ENCODE data around the gene CHPT1. TPM values are rescaled to one million over a fixed set of nuclear protein-coding genes. Genes with fewer than 3 reads are reported as not detected.
A peak's percentile ranks its signal among the peaks of the same experiment; 100 is the strongest.

Gene CHPT1
- total and polyA plus RNA-seq, 2 of the 13 experiments (the other 11 are each of a cell fraction or from before 2014, with no cell fraction given), result 117 to 178 TPM

DNA sequence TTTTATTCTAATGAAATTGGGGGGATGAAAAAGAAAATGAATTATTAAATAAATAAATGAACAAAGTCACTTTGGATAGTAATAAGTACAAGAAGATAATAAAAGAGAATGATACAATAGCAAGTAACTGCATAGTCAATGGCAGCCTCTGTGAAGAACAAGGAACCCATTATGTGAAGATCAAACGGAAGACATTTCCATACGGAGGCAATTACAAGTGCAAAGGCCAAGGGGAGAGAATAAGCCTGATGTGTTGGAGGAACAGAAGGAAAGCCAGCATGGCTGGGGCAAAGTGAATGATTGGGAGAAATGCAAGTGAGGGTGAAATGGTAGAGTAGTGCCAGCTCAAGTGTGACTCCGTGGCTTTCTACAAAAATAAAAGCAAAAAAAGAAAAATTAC is 43.9 kb upstream of the CHPT1 start (continued):
- TF ChIP-seq, protein P1, sequence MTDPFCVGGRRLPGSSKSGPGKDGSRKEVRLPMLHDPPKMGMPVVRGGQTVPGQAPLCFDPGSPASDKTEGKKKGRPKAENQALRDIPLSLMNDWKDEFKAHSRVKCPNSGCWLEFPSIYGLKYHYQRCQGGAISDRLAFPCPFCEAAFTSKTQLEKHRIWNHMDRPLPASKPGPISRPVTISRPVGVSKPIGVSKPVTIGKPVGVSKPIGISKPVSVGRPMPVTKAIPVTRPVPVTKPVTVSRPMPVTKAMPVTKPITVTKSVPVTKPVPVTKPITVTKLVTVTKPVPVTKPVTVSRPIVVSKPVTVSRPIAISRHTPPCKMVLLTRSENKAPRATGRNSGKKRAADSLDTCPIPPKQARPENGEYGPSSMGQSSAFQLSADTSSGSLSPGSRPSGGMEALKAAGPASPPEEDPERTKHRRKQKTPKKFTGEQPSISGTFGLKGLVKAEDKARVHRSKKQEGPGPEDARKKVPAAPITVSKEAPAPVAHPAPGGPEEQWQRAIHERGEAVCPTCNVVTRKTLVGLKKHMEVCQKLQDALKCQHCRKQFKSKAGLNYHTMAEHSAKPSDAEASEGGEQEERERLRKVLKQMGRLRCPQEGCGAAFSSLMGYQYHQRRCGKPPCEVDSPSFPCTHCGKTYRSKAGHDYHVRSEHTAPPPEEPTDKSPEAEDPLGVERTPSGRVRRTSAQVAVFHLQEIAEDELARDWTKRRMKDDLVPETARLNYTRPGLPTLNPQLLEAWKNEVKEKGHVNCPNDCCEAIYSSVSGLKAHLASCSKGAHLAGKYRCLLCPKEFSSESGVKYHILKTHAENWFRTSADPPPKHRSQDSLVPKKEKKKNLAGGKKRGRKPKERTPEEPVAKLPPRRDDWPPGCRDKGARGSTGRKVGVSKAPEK (CRISPR knock-in tag; IDR thresholded peaks at IDR 0.05; ENCODE audit: borderline replicate concordance), result no peak
- TF ChIP-seq U2AF2 (IDR thresholded peaks at IDR 0.05; ENCODE audit: low read depth, low read length), result no peak
- TF ChIP-seq NFIC (IDR thresholded peaks at IDR 0.05; ENCODE audit: low read length), result 0 out of 2 replicates have a peak, but pooled peaks have one; percentile 66
- peak; percentile 59 for TF ChIP-seq MED1 (CRISPR knock-in tag; IDR thresholded peaks at IDR 0.05)
- no peak for TF ChIP-seq SRSF4 (IDR thresholded peaks at IDR 0.05; ENCODE audit: low read depth, low read length, poor library complexity, severe bottlenecking)
- no peak for TF ChIP-seq ZNF768 (CRISPR knock-in tag; IDR thresholded peaks at IDR 0.05)

DNA sequence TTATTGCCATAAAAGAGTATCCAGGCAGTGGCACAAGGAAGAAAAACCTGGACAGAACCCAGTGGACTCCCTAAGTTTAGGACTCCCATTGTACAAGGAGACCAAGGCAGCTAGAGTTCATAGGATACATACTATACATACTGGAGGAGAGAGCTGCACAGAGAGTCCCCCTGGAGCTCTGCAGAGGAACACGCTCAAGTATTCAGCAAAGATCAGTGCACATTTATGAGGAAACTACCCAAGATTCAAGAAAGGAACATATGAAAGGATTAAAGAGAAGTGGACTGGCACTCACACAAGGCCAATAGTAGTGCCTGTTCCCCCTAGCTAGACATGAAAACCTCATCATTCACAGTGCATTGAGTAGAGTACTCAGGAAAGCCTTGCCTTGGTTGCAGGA is 43.0 kb upstream of the CHPT1 start:
- ATAC-seq, result peak; percentile 43; the same call in 1 of the 3 replicates
- POLR2A ChIA-PET, result interaction anchor here (0.9 to 1.9 kb wide), 7 partner anchors 8 to 55 kb away, joined by 3 to 10 read pairs (median 4); no protein-coding TSS in a partner anchor
- TF ChIP-seq, protein P2, sequence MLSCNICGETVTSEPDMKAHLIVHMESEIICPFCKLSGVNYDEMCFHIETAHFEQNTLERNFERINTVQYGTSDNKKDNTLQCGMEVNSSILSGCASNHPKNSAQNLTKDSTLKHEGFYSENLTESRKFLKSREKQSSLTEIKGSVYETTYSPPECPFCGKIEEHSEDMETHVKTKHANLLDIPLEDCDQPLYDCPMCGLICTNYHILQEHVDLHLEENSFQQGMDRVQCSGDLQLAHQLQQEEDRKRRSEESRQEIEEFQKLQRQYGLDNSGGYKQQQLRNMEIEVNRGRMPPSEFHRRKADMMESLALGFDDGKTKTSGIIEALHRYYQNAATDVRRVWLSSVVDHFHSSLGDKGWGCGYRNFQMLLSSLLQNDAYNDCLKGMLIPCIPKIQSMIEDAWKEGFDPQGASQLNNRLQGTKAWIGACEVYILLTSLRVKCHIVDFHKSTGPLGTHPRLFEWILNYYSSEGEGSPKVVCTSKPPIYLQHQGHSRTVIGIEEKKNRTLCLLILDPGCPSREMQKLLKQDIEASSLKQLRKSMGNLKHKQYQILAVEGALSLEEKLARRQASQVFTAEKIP (CRISPR knock-in tag; IDR thresholded peaks at IDR 0.05; ENCODE audit: borderline replicate concordance), result no peak
- TF ChIP-seq MBD4 (IDR thresholded peaks at IDR 0.05; ENCODE audit: borderline replicate concordance, low read length) (no peak), ZNF607 (CRISPR knock-in tag; IDR thresholded peaks at IDR 0.05; ENCODE audit: borderline replicate concordance) (no peak)
- TF ChIP-seq, protein P3, sequence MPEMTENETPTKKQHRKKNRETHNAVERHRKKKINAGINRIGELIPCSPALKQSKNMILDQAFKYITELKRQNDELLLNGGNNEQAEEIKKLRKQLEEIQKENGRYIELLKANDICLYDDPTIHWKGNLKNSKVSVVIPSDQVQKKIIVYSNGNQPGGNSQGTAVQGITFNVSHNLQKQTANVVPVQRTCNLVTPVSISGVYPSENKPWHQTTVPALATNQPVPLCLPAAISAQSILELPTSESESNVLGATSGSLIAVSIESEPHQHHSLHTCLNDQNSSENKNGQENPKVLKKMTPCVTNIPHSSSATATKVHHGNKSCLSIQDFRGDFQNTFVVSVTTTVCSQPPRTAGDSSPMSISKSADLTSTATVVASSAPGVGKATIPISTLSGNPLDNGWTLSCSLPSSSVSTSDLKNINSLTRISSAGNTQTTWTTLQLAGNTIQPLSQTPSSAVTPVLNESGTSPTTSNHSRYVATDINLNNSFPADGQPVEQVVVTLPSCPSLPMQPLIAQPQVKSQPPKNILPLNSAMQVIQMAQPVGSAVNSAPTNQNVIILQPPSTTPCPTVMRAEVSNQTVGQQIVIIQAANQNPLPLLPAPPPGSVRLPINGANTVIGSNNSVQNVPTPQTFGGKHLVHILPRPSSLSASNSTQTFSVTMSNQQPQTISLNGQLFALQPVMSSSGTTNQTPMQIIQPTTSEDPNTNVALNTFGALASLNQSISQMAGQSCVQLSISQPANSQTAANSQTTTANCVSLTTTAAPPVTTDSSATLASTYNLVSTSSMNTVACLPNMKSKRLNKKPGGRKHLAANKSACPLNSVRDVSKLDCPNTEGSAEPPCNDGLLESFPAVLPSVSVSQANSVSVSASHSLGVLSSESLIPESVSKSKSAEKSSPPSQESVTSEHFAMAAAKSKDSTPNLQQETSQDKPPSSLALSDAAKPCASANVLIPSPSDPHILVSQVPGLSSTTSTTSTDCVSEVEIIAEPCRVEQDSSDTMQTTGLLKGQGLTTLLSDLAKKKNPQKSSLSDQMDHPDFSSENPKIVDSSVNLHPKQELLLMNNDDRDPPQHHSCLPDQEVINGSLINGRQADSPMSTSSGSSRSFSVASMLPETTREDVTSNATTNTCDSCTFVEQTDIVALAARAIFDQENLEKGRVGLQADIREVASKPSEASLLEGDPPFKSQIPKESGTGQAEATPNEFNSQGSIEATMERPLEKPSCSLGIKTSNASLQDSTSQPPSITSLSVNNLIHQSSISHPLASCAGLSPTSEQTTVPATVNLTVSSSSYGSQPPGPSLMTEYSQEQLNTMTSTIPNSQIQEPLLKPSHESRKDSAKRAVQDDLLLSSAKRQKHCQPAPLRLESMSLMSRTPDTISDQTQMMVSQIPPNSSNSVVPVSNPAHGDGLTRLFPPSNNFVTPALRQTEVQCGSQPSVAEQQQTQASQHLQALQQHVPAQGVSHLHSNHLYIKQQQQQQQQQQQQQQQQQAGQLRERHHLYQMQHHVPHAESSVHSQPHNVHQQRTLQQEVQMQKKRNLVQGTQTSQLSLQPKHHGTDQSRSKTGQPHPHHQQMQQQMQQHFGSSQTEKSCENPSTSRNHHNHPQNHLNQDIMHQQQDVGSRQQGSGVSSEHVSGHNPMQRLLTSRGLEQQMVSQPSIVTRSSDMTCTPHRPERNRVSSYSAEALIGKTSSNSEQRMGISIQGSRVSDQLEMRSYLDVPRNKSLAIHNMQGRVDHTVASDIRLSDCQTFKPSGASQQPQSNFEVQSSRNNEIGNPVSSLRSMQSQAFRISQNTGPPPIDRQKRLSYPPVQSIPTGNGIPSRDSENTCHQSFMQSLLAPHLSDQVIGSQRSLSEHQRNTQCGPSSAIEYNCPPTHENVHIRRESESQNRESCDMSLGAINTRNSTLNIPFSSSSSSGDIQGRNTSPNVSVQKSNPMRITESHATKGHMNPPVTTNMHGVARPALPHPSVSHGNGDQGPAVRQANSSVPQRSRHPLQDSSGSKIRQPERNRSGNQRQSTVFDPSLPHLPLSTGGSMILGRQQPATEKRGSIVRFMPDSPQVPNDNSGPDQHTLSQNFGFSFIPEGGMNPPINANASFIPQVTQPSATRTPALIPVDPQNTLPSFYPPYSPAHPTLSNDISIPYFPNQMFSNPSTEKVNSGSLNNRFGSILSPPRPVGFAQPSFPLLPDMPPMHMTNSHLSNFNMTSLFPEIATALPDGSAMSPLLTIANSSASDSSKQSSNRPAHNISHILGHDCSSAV (CRISPR knock-in tag; IDR thresholded peaks at IDR 0.05; ENCODE audit: borderline replicate concordance), result no peak

More for the DNA sequence above, 43.0 kb upstream of the CHPT1 start:
- no TSS peak for BruUV-seq (replicated peaks)
- peak overlapping the region; percentile 84 for H3K27ac ChIP-seq (ENCODE audit: extremely low read length, insufficient read depth, low read length)
- in situ Hi-C loops (cut with HindIII; ENCODE audit: extremely low pct_ligation_motif_present, low pct_unique_long_range_greater_than_20kb), result no loop called here
- no peaks in the 10 kb centered on the region for H3K9me3 ChIP-seq (ENCODE audit: low read length)
- WGBS (ENCODE audit: low lambda C conversion rate), result 100% methylated on average over 1 of the region's 1 CpG
- CTCF ChIA-PET (ENCODE audit: low intra/inter-chr PET ratio, low total read pairs), result no interaction called here
- H3K4me3 ChIP-seq (replicated peaks in 1 of 3; ENCODE audit: insufficient read depth in 1 of 3, low read depth in 2 of 3, low read length in 3 of 3), result no peak overlapping the region
- no peaks in the 10 kb centered on the region for H3K27me3 ChIP-seq (ENCODE audit: control insufficient read depth in 1 of 2, insufficient read depth in 2 of 2, low read length in 2 of 2)
- peaks cover 53% of the 10 kb centered on the region for H3K4me1 ChIP-seq (ENCODE audit: insufficient read depth, low read length)
- no peak overlapping the region for H3K4me2 ChIP-seq (ENCODE audit: low read depth, low read length)
- H3K9ac ChIP-seq (ENCODE audit: insufficient read depth, low read depth, low read length), result no peak overlapping the region
- DNase-seq (ENCODE audit: low spot score), result no peak
- peak overlapping the region; percentile 74 for H2AFZ ChIP-seq (ENCODE audit: low read length)
- H3K36me3 ChIP-seq (replicated peaks in 1 of 2; ENCODE audit: control insufficient read depth in 1 of 2, insufficient read depth in 2 of 2, low read length in 2 of 2), result no peaks in the 10 kb centered on the region
- no peak for FAIRE-seq
- intact Hi-C loops (cut with micrococcal nuclease; ENCODE audit: unreplicated experiment), result loop anchor here (5.0 kb wide), 1 partner anchor 37 kb away; no protein-coding TSS in a partner anchor
- no peaks in the 10 kb centered on the region for H3K79me2 ChIP-seq (ENCODE audit: insufficient read depth, low read length)
- no peaks in the 10 kb centered on the region for H4K20me1 ChIP-seq (ENCODE audit: insufficient read depth, low read length)
